ENCODE results near the gene MOB3B. TPM values are rescaled to one million over a fixed set of nuclear protein-coding genes. Genes with fewer than 3 reads are reported as not detected.

The MOB3B gene
- total and polyA plus RNA-seq, 10 of the 15 experiments (the other 5 are each of a cell fraction or from before 2014, with no cell fraction given), result 0.44 to 2.7 (median 0.91) TPM

- no peak for TF ChIP-seq ZNF687 (IDR thresholded peaks at IDR 0.05)
- TF ChIP-seq TCF12 (IDR thresholded peaks at IDR 0.05; ENCODE audit: low read depth, low read length), result no peak
- TF ChIP-seq IKZF1 (conservative IDR thresholded peaks at IDR 0.05), result peak; percentile 60
- TF ChIP-seq ZNF384 (IDR thresholded peaks at IDR 0.05; ENCODE audit: borderline replicate concordance, low read depth, low read length), result no peak
- TF ChIP-seq ATF2 (IDR thresholded peaks at IDR 0.05; ENCODE audit: low read length), result peak; percentile 74
- TF ChIP-seq GATAD2B (conservative IDR thresholded peaks at IDR 0.05; ENCODE audit: low read depth), result no peak; the same call in 1 of the 2 replicates
- 0 out of 3 replicates have a peak, but pooled peaks have one; percentile 31 for TF ChIP-seq POU2F2 (IDR thresholded peaks at IDR 0.05; ENCODE audit: borderline replicate concordance, low read depth, low read length)
- no peak for TF ChIP-seq NR2F1 (conservative IDR thresholded peaks at IDR 0.05)
- no peak for TF ChIP-seq NR2C2 (IDR thresholded peaks at IDR 0.05; ENCODE audit: borderline replicate concordance, control insufficient read depth, insufficient read length, low read depth)
- no peak for TF ChIP-seq MYC (IDR thresholded peaks at IDR 0.05; ENCODE audit: insufficient read depth, insufficient read length, insufficient replicate concordance, low read length, severe bottlenecking)
- 0 out of 2 replicates have a peak, but pooled peaks have one; percentile 28 for TF ChIP-seq ZSCAN29 (IDR thresholded peaks at IDR 0.05)
- 0 out of 2 replicates have a peak, but pooled peaks have one; percentile 19 for TF ChIP-seq PKNOX1 (IDR thresholded peaks at IDR 0.05)
- peak; percentile 58; the same call in 1 of the 2 replicates for TF ChIP-seq BCL11A (IDR thresholded peaks at IDR 0.05; ENCODE audit: low read depth, low read length)
- peak; percentile 53 for TF ChIP-seq EED (IDR thresholded peaks at IDR 0.05; ENCODE audit: low read depth)
- no peak for TF ChIP-seq BRCA1 (IDR thresholded peaks at IDR 0.05; ENCODE audit: low read depth, low read length)
- TF ChIP-seq HSF1 (IDR thresholded peaks at IDR 0.05; ENCODE audit: low read depth, low read length), result no peak
- TF ChIP-seq PBX3 (IDR thresholded peaks at IDR 0.05; ENCODE audit: insufficient replicate concordance, low read depth, low read length), result no peak
- no peak for TF ChIP-seq PAX8 (IDR thresholded peaks at IDR 0.05)
- TF ChIP-seq CBFB (IDR thresholded peaks at IDR 0.05; ENCODE audit: low read depth), result peak; percentile 70; the same call in 1 of the 2 replicates
- TF ChIP-seq EZH2 (IDR thresholded peaks at IDR 0.05; ENCODE audit: borderline replicate concordance, control insufficient read depth, low read depth, low read length), result no peak
Measured at GRCh38 chr9:27365707-27366376, 163.8 kb downstream of the MOB3B start (continued).

All from GM12878 (cell line).